NB4 (cell line): ENCODE measurements around the gene FPR2.
"Not testable (repeated sequence)": the region's sequence is repeated elsewhere in the genome, so short reads cannot be mapped to it uniquely, and the experiment has no call there.

Experiments
- DNase-seq: peaks from one replicate; pipeline ENCODE4 v3.0.0; 2010; ENCODE audit warnings: low read depth
- H3K4me3 ChIP-seq: one replicate; pipeline ENCODE4 v1.5.1; 2011; ENCODE audit warnings: mild to moderate bottlenecking, low read depth, low read length, moderate library complexity
- MYC ChIP-seq: IDR thresholded peaks from 2 replicates; pipeline ENCODE4 v1.6.1; 2011; ENCODE audit warnings: low read depth, low read length
- POLR2A ChIP-seq: IDR thresholded peaks from 2 replicates; pipeline ENCODE4 v1.6.1; 2011; ENCODE audit warnings: mild to moderate bottlenecking; ENCODE audit not compliant: insufficient read length; ENCODE audit errors: extremely low read depth
- TF ChIP-seq, protein P1 (sequence below): IDR thresholded peaks from 2 replicates; pipeline ENCODE4 v1.6.1; 2011; ENCODE audit warnings: low read depth, low read length
- TF ChIP-seq, protein P2 (sequence below): IDR thresholded peaks from one replicate; pipeline ENCODE4 v1.5.1; 2012; ENCODE audit warnings: low read depth, low read length

FPR2 gene

DNA sequence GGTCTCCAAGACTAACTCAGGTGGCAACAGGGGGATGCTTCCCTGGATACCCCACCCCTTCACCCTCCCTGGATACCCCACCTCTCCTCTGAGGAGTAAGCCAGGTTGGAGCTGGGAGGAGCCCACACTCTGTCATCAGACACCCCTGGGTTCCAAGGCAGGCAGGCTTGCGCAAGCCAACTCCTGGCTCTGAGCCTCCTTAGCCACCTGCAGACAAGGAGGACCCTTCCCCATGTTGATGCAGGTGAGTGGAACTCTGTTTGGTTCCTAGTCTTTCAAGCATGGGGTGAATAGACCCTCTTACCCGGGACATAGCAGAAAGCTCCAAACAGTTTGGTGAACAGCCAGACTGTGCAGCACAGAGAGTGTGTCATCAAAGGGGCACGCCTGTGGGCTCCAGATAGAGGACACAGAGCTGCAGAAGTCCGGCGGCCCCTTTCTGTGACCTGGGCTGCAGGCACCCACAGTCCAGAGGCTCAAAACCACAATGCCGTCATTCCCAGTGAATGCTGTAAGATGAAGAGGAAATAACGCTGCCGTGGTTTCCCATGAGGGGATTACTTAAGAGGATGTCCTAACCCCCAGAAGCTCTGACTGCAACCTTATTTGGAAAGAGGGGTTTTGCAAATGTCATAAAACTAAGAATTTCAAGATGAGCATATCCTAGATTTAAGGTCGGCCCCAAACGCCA, 25.1 kb upstream of the FPR2 start:
- TF ChIP-seq, protein P1, sequence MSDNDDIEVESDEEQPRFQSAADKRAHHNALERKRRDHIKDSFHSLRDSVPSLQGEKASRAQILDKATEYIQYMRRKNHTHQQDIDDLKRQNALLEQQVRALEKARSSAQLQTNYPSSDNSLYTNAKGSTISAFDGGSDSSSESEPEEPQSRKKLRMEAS = 0 out of 2 replicates have a peak, but pooled peaks have one; percentile 3
- TF ChIP-seq, protein P2, sequence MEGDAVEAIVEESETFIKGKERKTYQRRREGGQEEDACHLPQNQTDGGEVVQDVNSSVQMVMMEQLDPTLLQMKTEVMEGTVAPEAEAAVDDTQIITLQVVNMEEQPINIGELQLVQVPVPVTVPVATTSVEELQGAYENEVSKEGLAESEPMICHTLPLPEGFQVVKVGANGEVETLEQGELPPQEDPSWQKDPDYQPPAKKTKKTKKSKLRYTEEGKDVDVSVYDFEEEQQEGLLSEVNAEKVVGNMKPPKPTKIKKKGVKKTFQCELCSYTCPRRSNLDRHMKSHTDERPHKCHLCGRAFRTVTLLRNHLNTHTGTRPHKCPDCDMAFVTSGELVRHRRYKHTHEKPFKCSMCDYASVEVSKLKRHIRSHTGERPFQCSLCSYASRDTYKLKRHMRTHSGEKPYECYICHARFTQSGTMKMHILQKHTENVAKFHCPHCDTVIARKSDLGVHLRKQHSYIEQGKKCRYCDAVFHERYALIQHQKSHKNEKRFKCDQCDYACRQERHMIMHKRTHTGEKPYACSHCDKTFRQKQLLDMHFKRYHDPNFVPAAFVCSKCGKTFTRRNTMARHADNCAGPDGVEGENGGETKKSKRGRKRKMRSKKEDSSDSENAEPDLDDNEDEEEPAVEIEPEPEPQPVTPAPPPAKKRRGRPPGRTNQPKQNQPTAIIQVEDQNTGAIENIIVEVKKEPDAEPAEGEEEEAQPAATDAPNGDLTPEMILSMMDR = no peak
- peak; percentile 96 for DNase-seq
- no peak overlapping the region for H3K4me3 ChIP-seq

DNA sequence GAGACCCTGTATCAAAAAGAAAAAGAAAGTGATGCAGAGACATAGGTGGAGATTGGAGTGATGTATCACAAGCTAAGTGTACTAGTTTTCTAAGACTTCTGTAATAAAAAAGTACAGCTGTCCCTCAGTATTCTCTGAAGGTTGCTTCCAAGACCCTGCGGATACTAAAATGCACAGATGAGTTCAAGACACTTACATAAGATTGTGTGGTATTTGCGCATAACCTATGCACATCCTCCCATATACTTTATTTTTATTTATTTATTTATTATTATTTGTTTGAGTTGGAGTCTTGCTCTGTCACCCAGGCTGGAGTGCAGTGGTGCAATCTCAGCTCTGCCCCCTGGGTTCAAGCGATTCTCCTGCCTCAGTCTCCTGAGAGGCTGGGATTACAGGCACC, 23.6 kb upstream of the FPR2 start:
- no peak for DNase-seq
- TF ChIP-seq, protein P1 = no peak
- TF ChIP-seq POLR2A (no peak), MYC (no peak)
- TF ChIP-seq, protein P2 = no peak
- H3K4me3 ChIP-seq = no peak overlapping the region

DNA sequence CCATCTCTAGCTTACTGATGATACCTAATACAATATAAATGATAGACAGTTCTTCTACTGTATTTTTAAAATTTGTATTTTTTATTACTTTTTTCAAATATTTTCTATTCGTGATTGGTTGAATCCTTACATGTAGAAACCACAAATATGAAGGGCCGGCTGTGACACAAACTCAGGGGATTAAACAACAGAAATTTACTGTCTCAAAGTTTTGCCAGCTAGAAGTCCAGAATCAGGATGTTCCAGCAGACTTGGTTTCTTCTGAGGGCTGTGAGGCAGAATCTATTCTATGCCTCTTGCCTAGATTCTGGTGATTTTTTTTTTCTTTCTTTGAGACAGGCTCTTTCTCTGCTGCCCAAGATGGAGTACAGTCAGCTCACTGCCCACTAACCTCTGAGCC, 23.1 kb upstream of the FPR2 start:
- no peak for DNase-seq
- no peak overlapping the region for H3K4me3 ChIP-seq
- TF ChIP-seq MYC (no peak), POLR2A (no peak)
- TF ChIP-seq, protein P1 = no peak
- TF ChIP-seq, protein P2 = no peak

DNA sequence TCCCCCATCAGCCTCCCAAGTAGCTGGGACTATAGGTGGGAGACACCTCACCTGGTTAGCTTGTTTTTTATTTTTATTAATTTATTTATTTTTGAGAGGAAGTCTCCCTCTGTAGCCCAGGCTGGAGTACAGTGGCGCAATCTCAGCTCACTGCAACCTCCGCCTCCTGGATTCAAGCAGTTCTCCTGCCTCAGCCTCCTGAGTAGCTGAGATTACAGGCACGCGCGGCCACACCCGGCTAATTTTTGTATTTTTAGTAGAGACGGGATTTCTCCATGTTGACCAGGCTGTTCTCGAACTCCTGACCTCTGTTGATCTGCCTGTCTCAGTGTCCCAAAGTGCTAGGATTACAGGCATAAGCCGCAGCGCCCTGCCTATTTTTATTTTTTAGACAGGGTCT, 22.5 kb upstream of the FPR2 start:
- DNase-seq, H3K4me3 ChIP-seq: not testable (repeated sequence)

DNA sequence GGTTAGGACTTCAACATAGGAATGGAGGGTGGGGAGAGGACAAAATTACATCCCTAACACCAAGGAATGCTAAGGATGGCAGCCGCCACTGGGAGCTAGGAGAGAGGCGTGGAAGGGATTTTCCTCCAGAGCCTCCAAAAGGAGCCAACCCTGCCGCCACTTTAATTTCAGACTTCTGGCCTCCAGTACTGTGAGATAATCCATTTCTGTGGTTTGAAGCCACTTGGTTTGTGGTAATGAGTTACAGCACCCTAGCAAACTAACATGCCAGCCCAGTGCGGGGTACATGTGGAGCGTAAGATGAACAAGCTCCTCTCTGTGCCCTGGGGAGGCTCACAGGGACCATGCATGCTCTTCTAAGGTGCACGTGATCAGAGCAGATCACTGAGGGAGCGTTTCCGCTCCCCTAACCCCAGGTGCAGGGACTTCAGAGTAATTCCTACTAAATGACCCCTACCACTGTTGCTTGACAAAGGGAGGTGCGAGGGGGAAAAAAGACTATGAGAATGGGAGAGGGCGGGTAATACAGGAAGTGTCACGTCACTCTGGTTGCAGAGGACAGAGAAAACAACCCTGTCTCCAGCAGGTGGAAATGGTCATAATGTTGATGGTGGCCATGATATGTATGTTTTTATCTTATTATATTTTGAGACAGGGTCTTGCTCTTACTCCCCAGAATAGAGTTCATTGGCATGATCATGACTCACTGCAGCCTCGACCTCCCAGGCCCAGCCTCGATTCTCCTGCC, 21.3 kb upstream of the FPR2 start:
- peak; percentile 79 for DNase-seq
- no peak overlapping the region for H3K4me3 ChIP-seq
- TF ChIP-seq, protein P2 = no peak
- TF ChIP-seq, protein P1 = peak; percentile 38; the same call in 1 of the 2 replicates
- no peak; the same call in 1 of the 2 replicates for TF ChIP-seq MYC

DNA sequence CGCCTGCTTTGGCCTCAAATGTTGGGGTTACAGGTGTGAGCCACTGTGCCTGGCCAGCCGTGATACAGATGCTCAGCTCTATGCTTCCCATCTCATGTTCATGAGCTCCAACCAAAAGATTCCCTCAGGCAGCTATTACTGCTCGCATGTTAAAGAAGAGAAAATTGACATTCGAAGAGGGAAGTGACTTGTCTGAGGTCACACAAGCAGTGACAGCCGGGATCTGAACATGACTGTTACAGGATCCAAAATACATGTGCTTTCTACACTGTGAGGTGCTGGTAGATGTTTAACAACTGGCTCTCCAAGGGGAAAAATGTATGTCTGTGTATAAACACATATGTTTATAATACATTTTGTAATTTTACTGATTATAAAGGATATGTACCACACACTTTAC, 20.6 kb upstream of the FPR2 start:
- TF ChIP-seq, protein P1 = peak; percentile 46; the same call in 1 of the 2 replicates
- TF ChIP-seq, protein P2 = no peak
- peak; percentile 40 for DNase-seq
- H3K4me3 ChIP-seq = no peak overlapping the region
